Epithelial cell of proximal tubule (primary cell): ENCODE results near the gene DNER. TPM values are rescaled to one million over a fixed set of nuclear protein-coding genes. Genes with fewer than 3 reads are reported as not detected.

Experiments used
- DNase-seq: peaks from one replicate; pipeline ENCODE4 v3.0.0-alpha.2; 2011; ENCODE audit warnings: low read depth
- H3K4me3 ChIP-seq: 2 replicates; pipeline ENCODE4 v1.5.1; 2011; ENCODE audit warnings: low read depth, mild to moderate bottlenecking, low read length
- CTCF ChIP-seq: conservative IDR thresholded peaks from 2 replicates; pipeline ENCODE4 v1.5.1; 2012; ENCODE audit warnings: low read depth, mild to moderate bottlenecking, low read length
- total RNA-seq: library from RNA; depleted of rRNA; stranded (reverse); fragments of >200 nt; gene quantifications from 2 replicates; pipeline ENCODE4 v1.2.3, GENCODE V29; 2015

DNER gene
- total RNA-seq, 1 donor from 2014 or later = 2.7 TPM

GRCh38 chr2:229403296-229403695 is 311.1 kb downstream of the DNER start:
- TF ChIP-seq CTCF = no peak
- DNase-seq = no peak
- no peak overlapping the region for H3K4me3 ChIP-seq

DNA sequence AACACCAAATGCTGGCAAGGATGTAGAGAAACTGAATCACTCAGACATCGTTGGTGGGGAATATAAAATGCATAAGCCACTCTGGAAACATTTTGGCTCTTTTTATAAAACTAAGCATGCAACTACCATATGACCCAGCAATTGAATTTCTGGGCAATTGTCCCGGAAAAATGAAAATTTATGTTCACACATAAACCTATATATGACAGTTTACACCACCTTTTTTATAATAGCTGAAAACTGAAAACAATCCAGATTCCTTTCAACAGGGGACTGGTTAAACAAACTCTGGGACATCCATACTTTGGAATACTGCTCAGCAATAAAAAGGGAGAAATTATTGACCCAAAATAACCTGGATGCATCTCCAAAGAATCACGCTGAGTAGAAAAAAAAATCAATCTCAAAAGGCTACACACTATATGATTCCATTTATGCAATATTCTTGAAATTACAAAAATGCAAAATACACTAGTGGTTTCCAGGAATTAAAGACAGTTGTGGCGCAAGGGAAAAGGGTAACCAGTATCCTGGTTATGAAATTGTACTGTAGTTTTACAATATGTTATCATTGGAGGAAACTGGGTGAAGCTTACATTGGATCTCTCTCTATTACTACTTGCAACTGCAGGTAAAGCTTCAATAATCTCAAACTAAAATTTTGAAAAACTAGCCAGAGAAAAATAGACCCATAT is 313.0 kb downstream of the DNER start:
- TF ChIP-seq CTCF = no peak
- no peak overlapping the region for H3K4me3 ChIP-seq
- DNase-seq = no peak

GRCh38 chr2:229393926-229394325 is 320.4 kb downstream of the DNER start:
- no peak for DNase-seq
- H3K4me3 ChIP-seq = no peak overlapping the region
- no peak for TF ChIP-seq CTCF

- DNase-seq = no peak
- no peak for TF ChIP-seq CTCF
- no peak overlapping the region for H3K4me3 ChIP-seq
Measured at GRCh38 chr2:229392196-229392595, 322.2 kb downstream of the DNER start.

GRCh38 chr2:229388731-229389130 is 325.6 kb downstream of the DNER start:
- DNase-seq = no peak
- H3K4me3 ChIP-seq = no peak overlapping the region
- TF ChIP-seq CTCF = no peak

- DNase-seq = no peak
- no peak for TF ChIP-seq CTCF
Measured at GRCh38 chr2:229387866-229388265, 326.5 kb downstream of the DNER start.

GRCh38 chr2:229380101-229380625 is 334.2 kb downstream of the DNER start:
- TF ChIP-seq CTCF = no peak
- H3K4me3 ChIP-seq = no peak overlapping the region
- no peak for DNase-seq

More at GRCh38 chr2:229387866-229388265, 326.5 kb downstream of the DNER start:
- no peak overlapping the region for H3K4me3 ChIP-seq
